Hair follicular keratinocyte (primary cell): ENCODE measurements around the gene RNLS. TPM values are rescaled to one million over a fixed set of nuclear protein-coding genes. Genes with fewer than 3 reads are reported as not detected.

Source experiments
- total RNA-seq: library from RNA; depleted of rRNA; stranded (reverse); fragments of >200 nt; gene quantifications from 2 replicates; pipeline ENCODE4 v1.2.3, GENCODE V29; 2015

The RNLS gene
- 9.3 and 16.3 TPM in 2 replicates for total RNA-seq

GRCh38 chr10:88582806-88583583 is at the start of gene RNLS:
RNLS (minus strand) TSS chr10:88583318.

GRCh38 chr10:88586462-88586861 is 3.3 kb upstream of the RNLS start, which contains the start of gene LIPJ:
LIPJ (plus strand) TSS chr10:88586762; CDS start chr10:88590688, 3,926 bp downstream.

Other genes starting within 250 kb of the RNLS start
- gene LIPJ, start 3.4 kb upstream of the RNLS start, total RNA-seq: not detected in 2 replicates
- not detected in 2 replicates for gene LIPF, start 81.1 kb upstream of the RNLS start, total RNA-seq
- gene LIPK, start 122.9 kb upstream of the RNLS start, total RNA-seq: not detected in 2 replicates
- not detected in 2 replicates for gene LIPN, start 176.7 kb upstream of the RNLS start, total RNA-seq
- not detected in 2 replicates for gene LIPM, start 219.4 kb upstream of the RNLS start, total RNA-seq